ENCODE results near the gene KY. TPM values are rescaled to one million over a fixed set of nuclear protein-coding genes. Genes with fewer than 3 reads are reported as not detected.

The KY gene
- total and polyA plus RNA-seq, 10 of the 15 experiments (the other 5 are each of a cell fraction or from before 2014, with no cell fraction given): 0.04 to 0.11 TPM; not detected in 8

DNA sequence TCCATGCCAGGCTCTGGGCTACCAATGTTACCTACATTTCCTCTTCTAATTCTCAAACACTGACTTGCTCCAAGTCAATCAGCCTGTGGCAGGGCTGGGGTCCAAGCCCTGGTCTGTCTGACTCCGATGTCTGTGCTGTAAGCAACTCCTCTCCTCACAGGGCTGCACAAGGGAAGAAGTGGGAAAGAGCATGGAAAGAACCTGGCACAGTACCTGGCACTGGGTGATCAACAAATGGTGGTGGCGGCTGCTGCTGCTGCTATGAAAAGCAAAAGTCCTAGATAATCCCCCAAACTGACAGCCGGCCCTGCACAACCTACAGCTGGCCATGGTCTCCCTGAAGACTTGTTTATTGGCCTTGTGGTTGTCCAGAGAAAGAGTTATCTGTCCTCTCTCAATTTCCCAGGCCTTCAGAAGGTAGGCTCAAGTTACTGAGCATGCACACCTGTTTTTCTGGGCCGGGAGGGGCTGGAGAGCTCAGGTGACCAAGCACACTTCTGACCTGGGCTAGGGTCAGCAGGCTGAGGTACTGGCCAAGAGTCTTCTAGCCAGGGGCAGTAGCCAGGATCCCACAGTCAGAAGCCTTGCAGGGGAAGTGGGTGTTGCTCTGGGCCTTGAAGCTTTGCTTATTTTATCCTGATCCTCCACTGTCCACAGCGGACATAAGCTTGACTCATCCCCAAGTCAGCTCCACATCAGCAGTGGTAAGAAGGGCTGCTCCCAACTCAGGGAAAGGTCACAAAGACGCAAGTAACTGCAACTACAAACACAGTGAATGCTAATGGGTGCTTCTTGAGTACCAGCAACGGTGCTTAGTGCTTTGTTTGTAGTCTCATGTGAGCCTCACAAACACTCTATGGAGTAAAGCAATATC is 35.3 kb upstream of the KY start:
- no peak overlapping the region for H3K4me3 ChIP-seq
- no peak overlapping the region for H3K9ac ChIP-seq (ENCODE audit: control insufficient read depth, insufficient read depth, low read length)
- CTCF ChIA-PET: no interaction called here
- H3K79me2 ChIP-seq (ENCODE audit: control insufficient read depth, insufficient read depth, low read length): no peaks in the 10 kb centered on the region
- no peak overlapping the region for H3K27ac ChIP-seq (ENCODE audit: control insufficient read depth, insufficient read depth)
- no peaks in the 10 kb centered on the region for H3K9me3 ChIP-seq (replicated peaks; ENCODE audit: control insufficient read depth, insufficient read depth, low read length)
- in situ Hi-C loops (cut with MboI) (no loop called here), intact Hi-C loops (cut with micrococcal nuclease; ENCODE audit: unreplicated experiment) (no loop called here)
- no TSS peak for BruUV-seq (replicated peaks)
- FAIRE-seq (no peak), DNase-seq (ENCODE audit: low read depth, low spot score) (no peak), ATAC-seq (no peak)
- TF ChIP-seq NFYA (IDR thresholded peaks at IDR 0.05; ENCODE audit: borderline replicate concordance, low read depth, low read length) (no peak), KDM1A (IDR thresholded peaks at IDR 0.05; ENCODE audit: borderline replicate concordance) (no peak), HDAC2 (IDR thresholded peaks at IDR 0.05) (no peak), TAF1 (IDR thresholded peaks at IDR 0.05; ENCODE audit: borderline replicate concordance, low read depth, low read length) (no peak), SREBF1 (IDR thresholded peaks at IDR 0.05; ENCODE audit: low read length) (no peak), RCOR1 (conservative IDR thresholded peaks at IDR 0.05; ENCODE audit: low read depth, low read length) (no peak)
- TF ChIP-seq, protein P1, sequence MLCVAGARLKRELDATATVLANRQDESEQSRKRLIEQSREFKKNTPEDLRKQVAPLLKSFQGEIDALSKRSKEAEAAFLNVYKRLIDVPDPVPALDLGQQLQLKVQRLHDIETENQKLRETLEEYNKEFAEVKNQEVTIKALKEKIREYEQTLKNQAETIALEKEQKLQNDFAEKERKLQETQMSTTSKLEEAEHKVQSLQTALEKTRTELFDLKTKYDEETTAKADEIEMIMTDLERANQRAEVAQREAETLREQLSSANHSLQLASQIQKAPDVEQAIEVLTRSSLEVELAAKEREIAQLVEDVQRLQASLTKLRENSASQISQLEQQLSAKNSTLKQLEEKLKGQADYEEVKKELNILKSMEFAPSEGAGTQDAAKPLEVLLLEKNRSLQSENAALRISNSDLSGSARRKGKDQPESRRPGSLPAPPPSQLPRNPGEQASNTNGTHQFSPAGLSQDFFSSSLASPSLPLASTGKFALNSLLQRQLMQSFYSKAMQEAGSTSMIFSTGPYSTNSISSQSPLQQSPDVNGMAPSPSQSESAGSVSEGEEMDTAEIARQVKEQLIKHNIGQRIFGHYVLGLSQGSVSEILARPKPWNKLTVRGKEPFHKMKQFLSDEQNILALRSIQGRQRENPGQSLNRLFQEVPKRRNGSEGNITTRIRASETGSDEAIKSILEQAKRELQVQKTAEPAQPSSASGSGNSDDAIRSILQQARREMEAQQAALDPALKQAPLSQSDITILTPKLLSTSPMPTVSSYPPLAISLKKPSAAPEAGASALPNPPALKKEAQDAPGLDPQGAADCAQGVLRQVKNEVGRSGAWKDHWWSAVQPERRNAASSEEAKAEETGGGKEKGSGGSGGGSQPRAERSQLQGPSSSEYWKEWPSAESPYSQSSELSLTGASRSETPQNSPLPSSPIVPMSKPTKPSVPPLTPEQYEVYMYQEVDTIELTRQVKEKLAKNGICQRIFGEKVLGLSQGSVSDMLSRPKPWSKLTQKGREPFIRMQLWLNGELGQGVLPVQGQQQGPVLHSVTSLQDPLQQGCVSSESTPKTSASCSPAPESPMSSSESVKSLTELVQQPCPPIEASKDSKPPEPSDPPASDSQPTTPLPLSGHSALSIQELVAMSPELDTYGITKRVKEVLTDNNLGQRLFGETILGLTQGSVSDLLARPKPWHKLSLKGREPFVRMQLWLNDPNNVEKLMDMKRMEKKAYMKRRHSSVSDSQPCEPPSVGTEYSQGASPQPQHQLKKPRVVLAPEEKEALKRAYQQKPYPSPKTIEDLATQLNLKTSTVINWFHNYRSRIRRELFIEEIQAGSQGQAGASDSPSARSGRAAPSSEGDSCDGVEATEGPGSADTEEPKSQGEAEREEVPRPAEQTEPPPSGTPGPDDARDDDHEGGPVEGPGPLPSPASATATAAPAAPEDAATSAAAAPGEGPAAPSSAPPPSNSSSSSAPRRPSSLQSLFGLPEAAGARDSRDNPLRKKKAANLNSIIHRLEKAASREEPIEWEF (IDR thresholded peaks at IDR 0.05; ENCODE audit: insufficient replicate concordance, low read depth, low read length): no peak
- H3K36me3 ChIP-seq (ENCODE audit: control insufficient read depth in 2 of 2, insufficient read depth in 2 of 2, low read length in 1 of 2): no peaks in the 10 kb centered on the region
- SMC1A ChIA-PET (ENCODE audit: uncharacterized antibody, unreplicated experiment): no interaction called here
- POLR2A ChIA-PET: no interaction called here
- H3K4me1 ChIP-seq (ENCODE audit: control insufficient read depth, insufficient read depth, low read length): no peaks in the 10 kb centered on the region
- no peaks in the 10 kb centered on the region for H4K20me1 ChIP-seq (ENCODE audit: control insufficient read depth, insufficient read depth)
- H2AFZ ChIP-seq (ENCODE audit: control insufficient read depth, low read depth, low read length): no peak overlapping the region
- WGBS (ENCODE audit: insufficient coverage, insufficient replicate concordance, low lambda C conversion rate, missing lambda C conversion rate): 28% methylated on average over 7 of the region's 7 CpGs
- RAD21 ChIA-PET (ENCODE audit: unreplicated experiment): no interaction called here
- H3K27me3 ChIP-seq (replicated peaks in 1 of 2; ENCODE audit: control insufficient read depth in 2 of 2, insufficient read depth in 2 of 2, low read length in 1 of 2): peaks cover 0 to 3% of the 10 kb centered on the region in 2 experiments; a peak in 1 of 4 replicates
- no peak overlapping the region for H3K4me2 ChIP-seq (ENCODE audit: control insufficient read depth, insufficient read depth)
